ENCODE data around the gene NBL1. TPM values are rescaled to one million over a fixed set of nuclear protein-coding genes. Genes with fewer than 3 reads are reported as not detected.

Gene NBL1, protein sequence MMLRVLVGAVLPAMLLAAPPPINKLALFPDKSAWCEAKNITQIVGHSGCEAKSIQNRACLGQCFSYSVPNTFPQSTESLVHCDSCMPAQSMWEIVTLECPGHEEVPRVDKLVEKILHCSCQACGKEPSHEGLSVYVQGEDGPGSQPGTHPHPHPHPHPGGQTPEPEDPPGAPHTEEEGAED
- 1.2 TPM for polyA plus RNA-seq (2012; ENCODE audit: missing spikeins)

- TF ChIP-seq TAF1 (IDR thresholded peaks at IDR 0.05; ENCODE audit: borderline replicate concordance, low read depth, low read length) (no peak), POLR2AphosphoS5 (IDR thresholded peaks at IDR 0.05; ENCODE audit: low read depth, low read length) (no peak), POLR2A (IDR thresholded peaks at IDR 0.05; ENCODE audit: low read depth, low read length) (no peak)
- FAIRE-seq (no peak), DNase-seq (ENCODE audit: insufficient read length) (peak; percentile 62)
These were observed at the start of gene NBL1 for GRCh38 chr1:19643602-19644394. TSS of gene NBL1 (plus strand) at chr1:19644311. CDS start at chr1:19655031, 10,720 bp downstream.

DNA sequence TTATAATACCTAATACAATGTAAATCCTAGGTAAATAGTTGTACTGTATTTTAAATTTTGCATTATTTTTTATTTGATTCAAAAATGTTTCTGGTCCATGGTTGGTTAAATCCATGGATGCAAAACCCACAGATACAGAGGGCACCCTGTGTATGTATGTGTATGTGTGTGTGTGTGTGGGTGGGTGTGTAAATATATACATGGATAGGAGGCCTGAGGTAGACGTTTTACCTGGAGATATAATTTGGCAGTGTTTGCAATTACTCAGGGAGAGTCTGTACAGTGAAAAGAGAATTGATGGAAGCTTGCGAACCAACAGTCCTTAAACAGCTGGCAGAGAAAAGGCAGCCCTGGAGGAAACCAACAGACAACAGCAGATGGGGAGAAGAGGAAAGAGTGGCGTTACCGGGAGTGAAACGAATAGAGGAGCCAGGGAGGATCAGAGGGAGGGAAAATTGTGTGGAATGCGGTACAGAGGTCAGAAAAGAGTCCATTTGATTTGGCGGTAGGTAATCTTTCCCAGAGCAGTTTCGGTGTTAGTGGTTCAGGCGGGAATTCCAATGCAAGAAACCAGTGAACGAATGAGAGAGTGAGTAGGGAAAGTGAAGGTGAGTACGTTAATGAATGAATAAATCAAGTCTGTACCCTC, 47.9 kb upstream of the NBL1 start:
- DNase-seq (ENCODE audit: insufficient read length), result no peak
- FAIRE-seq, result peak; percentile 42
- TF ChIP-seq POLR2A (IDR thresholded peaks at IDR 0.05; ENCODE audit: low read depth, low read length) (no peak), POLR2AphosphoS5 (IDR thresholded peaks at IDR 0.05; ENCODE audit: low read depth, low read length) (no peak), TAF1 (IDR thresholded peaks at IDR 0.05; ENCODE audit: borderline replicate concordance, low read depth, low read length) (no peak)

- TF ChIP-seq POLR2A (IDR thresholded peaks at IDR 0.05; ENCODE audit: low read depth, low read length) (peak; percentile 95), POLR2AphosphoS5 (IDR thresholded peaks at IDR 0.05; ENCODE audit: low read depth, low read length) (peak; percentile 70; the same call in 1 of the 2 replicates), TAF1 (IDR thresholded peaks at IDR 0.05; ENCODE audit: borderline replicate concordance, low read depth, low read length) (peak; percentile 81)
- peak; percentile 82 for DNase-seq (ENCODE audit: insufficient read length)
- FAIRE-seq, result peak; percentile 98
These were observed 47.2 kb upstream of the NBL1 start for GRCh38 chr1:19596714-19597495.

DNA sequence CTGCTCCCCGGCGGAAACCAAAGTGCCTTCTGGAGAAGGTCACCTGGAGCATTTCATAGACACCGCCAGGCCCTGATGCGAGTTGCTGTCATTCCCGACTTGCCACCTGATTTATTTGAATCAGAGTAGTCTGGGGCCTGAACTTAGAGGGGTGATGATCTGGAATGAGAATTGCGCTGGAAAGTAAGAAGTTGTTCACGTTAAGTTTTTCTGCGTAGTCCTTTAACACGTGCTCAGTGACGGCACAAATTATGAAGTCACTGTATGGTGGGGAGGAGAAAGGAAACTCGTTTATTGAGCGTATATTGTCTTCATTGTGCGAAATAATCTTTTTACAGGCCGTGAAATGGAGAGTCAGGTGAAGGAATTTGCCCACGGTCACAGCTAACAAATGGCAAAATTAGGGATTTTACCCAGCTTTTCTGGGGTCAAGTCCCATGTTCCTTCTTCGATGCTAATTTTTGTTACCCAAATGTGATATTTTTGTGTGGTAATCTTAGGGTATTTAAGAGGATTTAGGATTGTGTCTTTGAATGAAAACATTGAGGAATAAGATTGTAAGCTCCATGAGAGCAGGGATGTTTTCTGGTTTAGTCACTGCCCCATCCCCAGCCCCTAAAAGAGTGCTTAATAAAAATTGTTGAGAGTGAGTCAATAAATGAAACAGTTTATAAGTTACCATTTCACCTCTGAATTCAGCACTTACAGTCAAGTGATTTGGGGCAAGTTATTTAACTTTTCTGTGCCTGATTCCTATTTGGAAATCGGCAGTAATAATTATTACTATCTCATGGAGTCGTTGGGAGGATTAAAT, 46.4 kb upstream of the NBL1 start:
- DNase-seq (ENCODE audit: insufficient read length) (no peak), FAIRE-seq (no peak)
- no peak for TF ChIP-seq TAF1 (IDR thresholded peaks at IDR 0.05; ENCODE audit: borderline replicate concordance, low read depth, low read length)
- TF ChIP-seq POLR2A (IDR thresholded peaks at IDR 0.05; ENCODE audit: low read depth, low read length), result no peak
- no peak for TF ChIP-seq POLR2AphosphoS5 (IDR thresholded peaks at IDR 0.05; ENCODE audit: low read depth, low read length)

GRCh38 chr1:19599810-19600209, 44.3 kb upstream of the NBL1 start:
- FAIRE-seq (no peak), DNase-seq (ENCODE audit: insufficient read length) (no peak)
- TF ChIP-seq POLR2A (IDR thresholded peaks at IDR 0.05; ENCODE audit: low read depth, low read length) (no peak), TAF1 (IDR thresholded peaks at IDR 0.05; ENCODE audit: borderline replicate concordance, low read depth, low read length) (no peak), POLR2AphosphoS5 (IDR thresholded peaks at IDR 0.05; ENCODE audit: low read depth, low read length) (no peak)

DNA sequence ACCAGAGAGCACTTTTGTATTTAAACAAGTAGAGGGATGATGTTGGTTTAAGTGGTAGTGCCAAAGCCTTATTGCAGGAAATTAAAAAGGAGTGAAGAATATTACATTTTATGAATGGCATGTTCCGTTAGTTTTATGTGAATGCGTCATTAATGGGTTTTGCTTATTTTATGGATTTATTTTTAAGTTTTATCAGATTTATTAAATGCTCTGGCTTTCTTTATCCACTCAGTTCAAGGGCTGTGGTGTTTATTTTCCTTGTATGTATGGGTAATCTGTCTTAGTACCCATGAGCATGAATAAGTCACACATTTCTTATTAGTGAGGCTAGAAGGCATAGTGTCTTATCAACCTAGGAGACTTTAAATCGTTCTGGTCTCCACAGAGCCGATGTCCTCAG, 41.6 kb upstream of the NBL1 start:
- TF ChIP-seq POLR2AphosphoS5 (IDR thresholded peaks at IDR 0.05; ENCODE audit: low read depth, low read length) (no peak), TAF1 (IDR thresholded peaks at IDR 0.05; ENCODE audit: borderline replicate concordance, low read depth, low read length) (no peak), POLR2A (IDR thresholded peaks at IDR 0.05; ENCODE audit: low read depth, low read length) (no peak)
- no peak for DNase-seq (ENCODE audit: insufficient read length)
- no peak for FAIRE-seq

- no peak for TF ChIP-seq POLR2AphosphoS5 (IDR thresholded peaks at IDR 0.05; ENCODE audit: low read depth, low read length)
- TF ChIP-seq TAF1 (IDR thresholded peaks at IDR 0.05; ENCODE audit: borderline replicate concordance, low read depth, low read length), result no peak
- TF ChIP-seq POLR2A (IDR thresholded peaks at IDR 0.05; ENCODE audit: low read depth, low read length), result no peak
- no peak for DNase-seq (ENCODE audit: insufficient read length)
- FAIRE-seq, result no peak
These were observed 38.1 kb upstream of the NBL1 start for GRCh38 chr1:19605967-19606366.

DNA sequence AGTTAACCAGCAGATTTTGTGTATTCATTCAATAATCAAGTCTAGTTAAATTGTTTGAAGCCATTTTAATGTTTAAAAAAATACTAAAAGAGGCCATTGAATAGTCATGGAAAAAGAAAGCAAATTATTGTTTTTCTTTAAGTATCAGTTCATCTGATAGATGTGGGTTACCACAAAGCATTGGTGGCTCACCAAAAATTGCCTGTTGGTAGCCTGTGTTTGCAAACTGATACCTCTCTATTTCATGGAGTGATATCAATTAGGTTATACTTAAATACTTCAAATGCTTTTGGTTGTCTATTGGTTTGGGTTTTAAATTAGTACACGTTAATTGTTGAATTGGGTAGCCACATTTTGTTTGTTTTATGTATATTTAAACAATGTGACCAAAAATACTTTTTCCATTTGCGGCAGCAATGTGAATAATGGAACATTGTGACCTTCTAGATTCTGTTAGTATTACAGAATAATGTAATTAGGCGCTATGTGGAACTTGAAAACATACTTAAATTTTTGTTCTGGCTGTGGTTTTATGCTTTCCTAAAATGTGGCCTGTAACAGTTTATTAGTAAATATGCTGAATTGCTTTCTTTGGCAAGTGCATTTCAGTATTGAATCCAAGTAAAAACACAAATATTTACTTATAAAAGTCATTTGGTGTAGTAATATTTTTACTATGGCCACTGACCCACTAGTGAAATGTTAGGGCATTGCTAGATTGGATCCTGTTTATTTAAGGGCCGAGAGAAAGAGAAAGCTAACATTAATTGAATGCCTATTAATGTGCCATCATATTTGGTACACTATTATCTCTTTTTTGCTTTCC, 37.1 kb upstream of the NBL1 start:
- DNase-seq (ENCODE audit: insufficient read length), result no peak
- no peak for TF ChIP-seq TAF1 (IDR thresholded peaks at IDR 0.05; ENCODE audit: borderline replicate concordance, low read depth, low read length)
- no peak for FAIRE-seq

DNA sequence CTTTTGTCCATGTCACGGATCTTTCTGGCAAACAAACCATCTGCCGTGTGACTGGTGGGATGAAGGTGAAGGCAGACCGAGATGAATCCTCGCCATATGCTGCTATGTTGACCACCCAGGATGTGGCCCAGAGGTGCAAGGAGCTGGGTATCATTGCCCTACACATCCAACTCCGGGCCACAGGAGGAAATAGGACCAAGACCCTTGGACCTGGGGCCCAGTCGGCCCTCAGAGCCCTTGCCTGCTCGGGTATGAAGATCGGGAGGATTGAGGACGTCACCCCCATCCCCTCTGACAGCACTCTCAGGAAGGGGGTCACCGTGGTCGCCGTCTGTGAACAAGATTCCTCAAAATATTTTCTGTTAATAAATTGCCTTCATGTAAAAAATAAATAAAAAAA, 35.9 kb upstream of the NBL1 start:
- TF ChIP-seq TAF1 (IDR thresholded peaks at IDR 0.05; ENCODE audit: borderline replicate concordance, low read depth, low read length) (no peak), POLR2A (IDR thresholded peaks at IDR 0.05; ENCODE audit: low read depth, low read length) (no peak), POLR2AphosphoS5 (IDR thresholded peaks at IDR 0.05; ENCODE audit: low read depth, low read length) (no peak)
- FAIRE-seq (no peak), DNase-seq (ENCODE audit: insufficient read length) (no peak)
